Smooth muscle cell (in vitro differentiated cells): ENCODE measurements around the gene FAM168A. TPM values are rescaled to one million over a fixed set of nuclear protein-coding genes. Genes with fewer than 3 reads are reported as not detected.

Experiments used
- DNase-seq: peaks from one replicate; lab custom pipeline; 2025; ENCODE audit not compliant: unreplicated experiment; lab: John Stamatoyannopoulos, UW
- H2AFZ ChIP-seq: fragments of 200-600 bp; sonication (generic); 2 replicates; pipeline ENCODE4 v1.6.0; 2016; ENCODE audit warnings: antibody characterized with exemption, low read depth, mild to moderate bottlenecking
- H3F3A ChIP-seq: fragments of 200-600 bp; sonication (generic); 2 replicates; pipeline ENCODE4 v1.6.0; 2017; ENCODE audit warnings: antibody characterized with exemption, low read depth
- H3K27ac ChIP-seq: fragments of 200-600 bp; sonication (generic); 2 replicates; pipeline ENCODE4 v1.5.1; 2016; ENCODE audit warnings: low read depth, mild to moderate bottlenecking
- H3K27me3 ChIP-seq: fragments of 200-600 bp; sonication (generic); 2 replicates; pipeline ENCODE4 v1.6.1; 2016; ENCODE audit warnings: low read depth, mild to moderate bottlenecking
- H3K36me3 ChIP-seq: fragments of 200-600 bp; sonication (generic); 2 replicates; pipeline ENCODE4 v1.5.1; 2016; ENCODE audit warnings: low read depth
- H3K4me1 ChIP-seq: fragments of 200-600 bp; sonication (generic); 2 replicates; pipeline ENCODE4 v1.5.1; 2016; ENCODE audit warnings: low read depth
- H3K4me2 ChIP-seq: fragments of 200-600 bp; sonication (generic); 2 replicates; pipeline ENCODE4 v1.6.0; 2016; ENCODE audit warnings: mild to moderate bottlenecking
- H3K4me3 ChIP-seq: fragments of 200-600 bp; sonication (generic); 2 replicates; pipeline ENCODE4 v1.5.1; 2016; ENCODE audit warnings: mild to moderate bottlenecking
- H3K79me2 ChIP-seq: fragments of 200-600 bp; sonication (generic); 2 replicates; pipeline ENCODE4 v1.6.0; 2016; ENCODE audit warnings: low read depth, mild to moderate bottlenecking
- H3K9ac ChIP-seq: fragments of 200-600 bp; sonication (generic); 2 replicates; pipeline ENCODE4 v1.6.0; 2016; ENCODE audit warnings: low read depth
- H3K9me3 ChIP-seq: fragments of 200-600 bp; sonication (generic); replicated peaks from 2 replicates; pipeline ENCODE4 v1.5.1; 2016; ENCODE audit warnings: low read depth
- H4K20me1 ChIP-seq: fragments of 200-600 bp; sonication (generic); 2 replicates; pipeline ENCODE4 v1.6.0; 2016; ENCODE audit warnings: low read depth
- WGBS: methylation state at CpG from one replicate; pipeline ENCODE4 v1.1.7; 2016; ENCODE audit warnings: low lambda C conversion rate; 5-methylcytosine and 5-hydroxymethylcytosine counted together
- polyA plus RNA-seq: library from polyadenylated mRNA; unstranded; fragments of >200 nt; fragmentation: Nextera tagmentation; extraction: Ambion mirVana; gene quantifications from 2 replicates; pipeline ENCODE4 v1.2.1, GENCODE V29; 2016
- total RNA-seq: library from RNA; depleted of rRNA; stranded (reverse); fragments of >200 nt; gene quantifications from 2 replicates; pipeline ENCODE4 v1.2.3, GENCODE V29; 2014
- TF ChIP-seq, protein P1 (sequence below): fragments of 200-600 bp; sonication (generic); IDR thresholded peaks from 2 replicates; pipeline ENCODE4 v1.5.1; 2017; ENCODE audit warnings: borderline replicate concordance, mild to moderate bottlenecking, antibody characterized with exemption; ENCODE audit not compliant: insufficient read depth, poor library complexity, severe bottlenecking

The FAM168A gene
- total and polyA plus RNA-seq, 2 experiments from 2014 or later = 10.8 to 32.5 TPM

GRCh38 chr11:73547706-73548595 lies 50.0 kb downstream of the FAM168A start:
- Histone ChIP-seq H3K4me3 (no peak overlapping the region), H3K9ac (no peak overlapping the region), H3K27ac (no peak overlapping the region), H3K4me1 (peaks cover 10% of the 10 kb centered on the region), H3K36me3 (no peaks in the 10 kb centered on the region), H3F3A (no peaks in the 10 kb centered on the region), H3K9me3 (no peaks in the 10 kb centered on the region), H2AFZ (no peak overlapping the region), H4K20me1 (peaks cover 95% of the 10 kb centered on the region), H3K4me2 (no peak overlapping the region), H3K27me3 (no peaks in the 10 kb centered on the region), H3K79me2 (peaks cover 57% of the 10 kb centered on the region)
- no peak for DNase-seq
- TF ChIP-seq, protein P1, sequence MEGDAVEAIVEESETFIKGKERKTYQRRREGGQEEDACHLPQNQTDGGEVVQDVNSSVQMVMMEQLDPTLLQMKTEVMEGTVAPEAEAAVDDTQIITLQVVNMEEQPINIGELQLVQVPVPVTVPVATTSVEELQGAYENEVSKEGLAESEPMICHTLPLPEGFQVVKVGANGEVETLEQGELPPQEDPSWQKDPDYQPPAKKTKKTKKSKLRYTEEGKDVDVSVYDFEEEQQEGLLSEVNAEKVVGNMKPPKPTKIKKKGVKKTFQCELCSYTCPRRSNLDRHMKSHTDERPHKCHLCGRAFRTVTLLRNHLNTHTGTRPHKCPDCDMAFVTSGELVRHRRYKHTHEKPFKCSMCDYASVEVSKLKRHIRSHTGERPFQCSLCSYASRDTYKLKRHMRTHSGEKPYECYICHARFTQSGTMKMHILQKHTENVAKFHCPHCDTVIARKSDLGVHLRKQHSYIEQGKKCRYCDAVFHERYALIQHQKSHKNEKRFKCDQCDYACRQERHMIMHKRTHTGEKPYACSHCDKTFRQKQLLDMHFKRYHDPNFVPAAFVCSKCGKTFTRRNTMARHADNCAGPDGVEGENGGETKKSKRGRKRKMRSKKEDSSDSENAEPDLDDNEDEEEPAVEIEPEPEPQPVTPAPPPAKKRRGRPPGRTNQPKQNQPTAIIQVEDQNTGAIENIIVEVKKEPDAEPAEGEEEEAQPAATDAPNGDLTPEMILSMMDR = no peak
- WGBS = 98% methylated on average over 2 of the region's 2 CpGs

GRCh38 chr11:73542175-73542574 lies 55.7 kb downstream of the FAM168A start:
- H4K20me1 ChIP-seq = peaks cover 95% of the 10 kb centered on the region
- TF ChIP-seq, protein P1 = no peak
- no peak overlapping the region for H3K27ac ChIP-seq
- no peaks in the 10 kb centered on the region for H3K27me3 ChIP-seq
- peaks cover 47% of the 10 kb centered on the region for H3K79me2 ChIP-seq
- no peak overlapping the region for H3K4me3 ChIP-seq
- no peak overlapping the region for H3K4me2 ChIP-seq
- H3K36me3 ChIP-seq = no peaks in the 10 kb centered on the region
- no peak for DNase-seq
- 42% methylated on average over 1 of the region's 1 CpG for WGBS
- no peaks in the 10 kb centered on the region for H3F3A ChIP-seq
- peaks cover 18% of the 10 kb centered on the region for H3K4me1 ChIP-seq
- H3K9me3 ChIP-seq = no peaks in the 10 kb centered on the region
- no peak overlapping the region for H2AFZ ChIP-seq
- H3K9ac ChIP-seq = no peak overlapping the region

GRCh38 chr11:73539506-73540084 lies 58.3 kb downstream of the FAM168A start:
- peaks cover 18% of the 10 kb centered on the region for H3K4me1 ChIP-seq
- no peaks in the 10 kb centered on the region for H3K36me3 ChIP-seq
- H3K9me3 ChIP-seq = no peaks in the 10 kb centered on the region
- TF ChIP-seq, protein P1 = no peak
- 99% methylated on average over 5 of the region's 5 CpGs for WGBS
- peaks cover 95% of the 10 kb centered on the region for H4K20me1 ChIP-seq
- no peak overlapping the region for H2AFZ ChIP-seq
- no peaks in the 10 kb centered on the region for H3K27me3 ChIP-seq
- no peak overlapping the region for H3K4me2 ChIP-seq
- peaks cover 58% of the 10 kb centered on the region for H3K79me2 ChIP-seq
- H3K4me3 ChIP-seq = no peak overlapping the region
- H3K27ac ChIP-seq = no peak overlapping the region
- H3F3A ChIP-seq = no peaks in the 10 kb centered on the region
- H3K9ac ChIP-seq = no peak overlapping the region
- no peak for DNase-seq
